ENCODE results near the gene CLDN14.

- TF ChIP-seq, protein P1, sequence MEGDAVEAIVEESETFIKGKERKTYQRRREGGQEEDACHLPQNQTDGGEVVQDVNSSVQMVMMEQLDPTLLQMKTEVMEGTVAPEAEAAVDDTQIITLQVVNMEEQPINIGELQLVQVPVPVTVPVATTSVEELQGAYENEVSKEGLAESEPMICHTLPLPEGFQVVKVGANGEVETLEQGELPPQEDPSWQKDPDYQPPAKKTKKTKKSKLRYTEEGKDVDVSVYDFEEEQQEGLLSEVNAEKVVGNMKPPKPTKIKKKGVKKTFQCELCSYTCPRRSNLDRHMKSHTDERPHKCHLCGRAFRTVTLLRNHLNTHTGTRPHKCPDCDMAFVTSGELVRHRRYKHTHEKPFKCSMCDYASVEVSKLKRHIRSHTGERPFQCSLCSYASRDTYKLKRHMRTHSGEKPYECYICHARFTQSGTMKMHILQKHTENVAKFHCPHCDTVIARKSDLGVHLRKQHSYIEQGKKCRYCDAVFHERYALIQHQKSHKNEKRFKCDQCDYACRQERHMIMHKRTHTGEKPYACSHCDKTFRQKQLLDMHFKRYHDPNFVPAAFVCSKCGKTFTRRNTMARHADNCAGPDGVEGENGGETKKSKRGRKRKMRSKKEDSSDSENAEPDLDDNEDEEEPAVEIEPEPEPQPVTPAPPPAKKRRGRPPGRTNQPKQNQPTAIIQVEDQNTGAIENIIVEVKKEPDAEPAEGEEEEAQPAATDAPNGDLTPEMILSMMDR (IDR thresholded peaks at IDR 0.05): no peak
- TF ChIP-seq EZH2 (IDR thresholded peaks at IDR 0.05): no peak
Observed at GRCh38 chr21:36431252-36431651, 48.7 kb downstream of the CLDN14 start.

Data from neural progenitor cell (in vitro differentiated cells).